Neuronal stem cell (in vitro differentiated cells): ENCODE results near the gene ANKFN1.

Experiments used
- DNase-seq: peaks from one replicate; pipeline ENCODE4 v3.0.0-alpha.2; 2013; ENCODE audit warnings: low spot score
- H2AFZ ChIP-seq: one replicate; pipeline ENCODE4 v1.6.1; 2013; ENCODE audit warnings: mild to moderate bottlenecking, low read length, inconsistent platforms
- H2AK5ac ChIP-seq: 2 replicates; pipeline ENCODE4 v1.6.1; 2013; ENCODE audit warnings: low read depth, mild to moderate bottlenecking, inconsistent platforms, low read length, moderate library complexity, mixed read lengths
- H2BK120ac ChIP-seq: 2 replicates; pipeline ENCODE4 v1.6.1; 2013; ENCODE audit warnings: low read depth, mild to moderate bottlenecking, inconsistent platforms, low read length, moderate library complexity, mixed read lengths
- H2BK12ac ChIP-seq: one replicate; pipeline ENCODE4 v1.6.1; 2013; ENCODE audit warnings: low read length, inconsistent platforms
- H2BK15ac ChIP-seq: 2 replicates; pipeline ENCODE4 v1.6.1; 2013; ENCODE audit warnings: mild to moderate bottlenecking, low read length, inconsistent platforms, mixed read lengths
- H2BK5ac ChIP-seq: one replicate; pipeline ENCODE4 v1.6.1; 2013; ENCODE audit warnings: inconsistent platforms, mild to moderate bottlenecking, low read length, moderate library complexity
- H3K14ac ChIP-seq: one replicate; pipeline ENCODE4 v1.6.1; 2013; ENCODE audit warnings: low read length, inconsistent platforms
- H3K18ac ChIP-seq: 2 replicates; pipeline ENCODE4 v1.6.1; 2013; ENCODE audit warnings: low read length, inconsistent platforms
- H3K23ac ChIP-seq: 2 replicates; pipeline ENCODE4 v1.6.1; 2013; ENCODE audit warnings: low read depth, mild to moderate bottlenecking, mixed read lengths, low read length, inconsistent platforms; ENCODE audit not compliant: poor library complexity
- H3K27ac ChIP-seq: replicated peaks from 3 replicates; pipeline ENCODE4 v1.5.1; 2013; ENCODE audit warnings: low read length, inconsistent platforms
- H3K27me3 ChIP-seq, 3 experiments: 2 replicates each; pipeline ENCODE4 v1.6.1; 2013; ENCODE audit warnings: low read length in 3 of 3, mild to moderate bottlenecking in 2 of 3, inconsistent platforms in 1 of 3, low read depth in 1 of 3, mixed read lengths in 1 of 3, moderate library complexity in 1 of 3; ENCODE audit not compliant: control insufficient read depth in 3 of 3, insufficient read depth in 3 of 3
- H3K36me3 ChIP-seq, 2 donors: replicated peaks in 1 of 2; 2 replicates each; pipeline ENCODE4 v1.6.1; 2013; ENCODE audit warnings: low read length in 2 of 2; ENCODE audit not compliant: control insufficient read depth in 2 of 2, insufficient read depth in 2 of 2
- H3K4ac ChIP-seq: 2 replicates; pipeline ENCODE4 v1.6.1; 2013; ENCODE audit warnings: inconsistent platforms, mild to moderate bottlenecking, low read length, moderate library complexity
- H3K4me1 ChIP-seq, 2 donors: 1 replicate in 1 of 2; 2 replicates in 1 of 2; pipeline ENCODE4 v1.6.1; 2013; ENCODE audit warnings: low read length in 2 of 2, low read depth in 1 of 2; ENCODE audit not compliant: control insufficient read depth in 2 of 2, insufficient read depth in 1 of 2
- H3K4me2 ChIP-seq: one replicate; pipeline ENCODE4 v1.6.1; 2013; ENCODE audit warnings: mild to moderate bottlenecking, low read length, inconsistent platforms; ENCODE audit not compliant: insufficient read depth, poor library complexity, severe bottlenecking
- H3K4me3 ChIP-seq, 2 donors: 2 replicates each; pipeline ENCODE4 v1.5.1; 2013; ENCODE audit warnings: low read length in 2 of 2, mild to moderate bottlenecking in 2 of 2, inconsistent platforms in 1 of 2, moderate library complexity in 1 of 2
- H3K79me1 ChIP-seq: one replicate; pipeline ENCODE4 v1.6.1; 2013; ENCODE audit warnings: low read depth, mild to moderate bottlenecking, inconsistent platforms, low read length, moderate library complexity
- H3K9ac ChIP-seq: one replicate; pipeline ENCODE4 v1.6.1; 2013; ENCODE audit warnings: mild to moderate bottlenecking, low read depth, low read length, inconsistent platforms; ENCODE audit not compliant: poor library complexity
- H3K9me3 ChIP-seq, 2 donors: replicated peaks in 1 of 2; 2 replicates each; pipeline versions ENCODE3 to v1.6.1; 2013; ENCODE audit warnings: low read length in 2 of 2, mild to moderate bottlenecking in 2 of 2, inconsistent platforms in 1 of 2, low read depth in 1 of 2, mixed read lengths in 1 of 2, moderate library complexity in 1 of 2; ENCODE audit not compliant: control insufficient read depth in 2 of 2, insufficient read depth in 1 of 2
- H4K8ac ChIP-seq: one replicate; pipeline ENCODE4 v1.6.1; 2013; ENCODE audit warnings: low read depth, mild to moderate bottlenecking, inconsistent platforms, low read length, moderate library complexity
- H4K91ac ChIP-seq: one replicate; pipeline ENCODE4 v1.6.1; 2013; ENCODE audit warnings: low read length, low read depth, mild to moderate bottlenecking, inconsistent platforms; ENCODE audit not compliant: poor library complexity
- WGBS, 2 donors: extraction: QIAGEN DNeasy Blood & Tissue Kit; methylation state at CpG; one replicate each; pipeline ENCODE4 v1.1.7; 2013; ENCODE audit warnings: missing lambda C conversion rate in 2 of 2, mixed read lengths in 1 of 2; ENCODE audit not compliant: insufficient read length in 2 of 2, insufficient replicate concordance in 1 of 2; ENCODE audit errors: extremely low coverage in 2 of 2; 5-methylcytosine and 5-hydroxymethylcytosine counted together

Gene ANKFN1

GRCh38 chr17:56175299-56175955 is 22.2 kb downstream of the ANKFN1 start:
- Histone ChIP-seq H3K79me1 (no peaks in the 10 kb centered on the region), H3K4ac (no peak overlapping the region), H4K8ac (no peak overlapping the region), H2BK120ac (no peak overlapping the region), H3K36me3 (no peaks in the 10 kb centered on the region), H3K27ac (no peak overlapping the region), H3K23ac (no peak overlapping the region), H2AFZ (no peak overlapping the region), H3K9me3 (no peaks in the 10 kb centered on the region), H3K4me1 (peaks cover 0 to 21% of the 10 kb centered on the region in 2 donors), H3K27me3 (no peaks in the 10 kb centered on the region), H4K91ac (no peak overlapping the region), H2AK5ac (no peak overlapping the region), H3K4me2 (no peak overlapping the region), H2BK5ac (no peak overlapping the region), H3K9ac (no peak overlapping the region), H3K4me3 (no peak overlapping the region), H3K18ac (no peak overlapping the region), H2BK12ac (no peak overlapping the region), H2BK15ac (no peak overlapping the region), H3K14ac (no peak overlapping the region)
- DNase-seq = no peak
- no CpG with 5 or more reads among the region's 2 CpGs for WGBS, 2 donors

DNA sequence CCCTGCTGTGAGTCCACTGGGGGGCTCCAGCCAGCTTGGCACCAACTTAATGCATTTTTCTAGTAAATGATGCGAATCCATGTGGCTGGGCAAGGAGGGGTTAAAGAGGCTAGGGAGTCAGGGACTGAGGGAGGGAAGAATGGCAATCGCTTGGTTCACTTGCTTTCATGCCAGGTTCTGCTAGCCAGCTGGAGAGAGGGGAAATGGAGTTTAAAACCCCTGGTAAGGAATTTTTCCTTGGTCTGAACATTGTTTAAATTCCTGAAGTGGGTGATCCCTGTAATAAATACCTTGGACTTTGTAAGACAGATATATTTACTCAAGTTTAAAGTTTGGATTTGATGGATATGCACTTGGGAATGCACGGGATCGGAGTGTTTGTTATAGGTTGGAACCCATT is 22.8 kb downstream of the ANKFN1 start:
- no peak overlapping the region for H3K4me2 ChIP-seq
- no peak overlapping the region for H2BK15ac ChIP-seq
- H3K9ac ChIP-seq = no peak overlapping the region
- no peaks in the 10 kb centered on the region for H3K79me1 ChIP-seq
- H4K91ac ChIP-seq = no peak overlapping the region
- H2BK12ac ChIP-seq = no peak overlapping the region
- no peak overlapping the region for H2AK5ac ChIP-seq
- peaks cover 0 to 21% of the 10 kb centered on the region in 2 donors for H3K4me1 ChIP-seq
- H2AFZ ChIP-seq = no peak overlapping the region
- no CpG with 5 or more reads among the region's 4 CpGs for WGBS, 2 donors
- H3K27ac ChIP-seq = no peak overlapping the region
- H3K23ac ChIP-seq = no peak overlapping the region
- no peaks in the 10 kb centered on the region for H3K36me3 ChIP-seq
- no peak overlapping the region for H2BK120ac ChIP-seq
- no peak overlapping the region for H4K8ac ChIP-seq
- no peaks in the 10 kb centered on the region for H3K27me3 ChIP-seq
- H3K4ac ChIP-seq = no peak overlapping the region
- H3K14ac ChIP-seq = no peak overlapping the region
- no peak for DNase-seq
- H3K18ac ChIP-seq = peak overlapping the region; percentile 21
- no peaks in the 10 kb centered on the region for H3K9me3 ChIP-seq
- no peak overlapping the region for H3K4me3 ChIP-seq
- no peak overlapping the region for H2BK5ac ChIP-seq

GRCh38 chr17:56177361-56177760 is 24.1 kb downstream of the ANKFN1 start:
- no peak overlapping the region for H3K4ac ChIP-seq
- H3K4me1 ChIP-seq = peaks cover 0 to 21% of the 10 kb centered on the region in 2 donors
- no peak overlapping the region for H2BK15ac ChIP-seq
- no CpG with 5 or more reads among the region's 2 CpGs for WGBS, 2 donors
- no peaks in the 10 kb centered on the region for H3K9me3 ChIP-seq
- no peak for DNase-seq
- no peaks in the 10 kb centered on the region for H3K36me3 ChIP-seq
- H3K14ac ChIP-seq = no peak overlapping the region
- H3K4me3 ChIP-seq = no peak overlapping the region
- no peak overlapping the region for H4K91ac ChIP-seq
- H3K4me2 ChIP-seq = no peak overlapping the region
- no peaks in the 10 kb centered on the region for H3K79me1 ChIP-seq
- H3K23ac ChIP-seq = no peak overlapping the region
- H2AK5ac ChIP-seq = no peak overlapping the region
- no peak overlapping the region for H3K9ac ChIP-seq
- H3K27ac ChIP-seq = no peak overlapping the region
- H2BK12ac ChIP-seq = no peak overlapping the region
- no peak overlapping the region for H2AFZ ChIP-seq
- no peak overlapping the region for H2BK5ac ChIP-seq
- no peaks in the 10 kb centered on the region for H3K27me3 ChIP-seq
- no peak overlapping the region for H3K18ac ChIP-seq
- no peak overlapping the region for H4K8ac ChIP-seq
- H2BK120ac ChIP-seq = no peak overlapping the region

DNA sequence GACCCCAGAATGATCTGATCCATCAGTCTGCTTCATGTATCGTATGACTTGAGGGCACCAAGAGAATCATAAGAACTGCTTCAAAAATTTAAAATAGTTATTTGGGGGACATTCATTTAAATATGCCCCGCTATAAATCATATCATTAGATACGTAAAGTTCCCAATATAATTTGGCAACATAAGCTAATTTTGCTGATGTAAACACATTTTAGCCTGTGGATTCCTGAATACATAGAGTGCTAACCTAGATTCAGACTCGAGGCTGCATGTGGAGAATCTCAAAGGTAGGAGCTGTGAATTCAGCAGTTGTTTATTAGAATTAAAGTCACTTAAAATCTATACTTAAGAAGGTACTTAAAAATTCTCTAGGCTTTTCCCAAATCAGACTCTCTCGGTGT is 24.9 kb downstream of the ANKFN1 start:
- no peaks in the 10 kb centered on the region for H3K9me3 ChIP-seq
- no peak overlapping the region for H2BK120ac ChIP-seq
- DNase-seq = no peak
- H2BK5ac ChIP-seq = no peak overlapping the region
- no peak overlapping the region for H2BK15ac ChIP-seq
- H3K27ac ChIP-seq = no peak overlapping the region
- no peak overlapping the region for H3K4me3 ChIP-seq
- no peaks in the 10 kb centered on the region for H3K36me3 ChIP-seq
- no CpG with 5 or more reads among the region's 5 CpGs for WGBS, 2 donors
- no peak overlapping the region for H3K4me2 ChIP-seq
- no peak overlapping the region for H3K4ac ChIP-seq
- H2BK12ac ChIP-seq = no peak overlapping the region
- H2AFZ ChIP-seq = no peak overlapping the region
- H3K79me1 ChIP-seq = no peaks in the 10 kb centered on the region
- H4K8ac ChIP-seq = no peak overlapping the region
- H4K91ac ChIP-seq = no peak overlapping the region
- H3K18ac ChIP-seq = no peak overlapping the region
- no peak overlapping the region for H3K14ac ChIP-seq
- H3K4me1 ChIP-seq = peaks cover 0 to 14% of the 10 kb centered on the region in 2 donors
- H3K27me3 ChIP-seq = no peaks in the 10 kb centered on the region
- no peak overlapping the region for H3K9ac ChIP-seq
- H2AK5ac ChIP-seq = no peak overlapping the region
- no peak overlapping the region for H3K23ac ChIP-seq
